Measurements from ENCODE around the gene GALNT10.

DNA sequence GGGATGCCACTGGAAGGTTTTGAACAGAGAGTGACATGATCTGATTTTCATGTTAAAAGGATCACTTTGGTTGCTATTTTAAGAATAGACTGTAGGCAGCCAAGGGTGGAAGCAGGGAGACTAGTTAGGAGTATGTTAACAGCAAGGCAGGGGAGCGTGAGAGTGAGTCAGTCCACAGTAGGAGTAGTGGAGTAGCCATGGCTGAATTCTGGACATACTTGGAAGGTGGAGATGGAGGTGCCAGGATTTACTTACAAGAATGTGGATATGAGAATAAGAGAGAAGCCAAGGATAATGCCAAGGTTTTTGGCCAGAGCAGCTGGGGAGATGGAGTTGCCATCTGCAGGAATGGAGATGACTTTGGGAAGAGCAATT, 118.8 kb downstream of the GALNT10 start:
- no peak for TF ChIP-seq EZH2 (IDR thresholded peaks at IDR 0.05)
- no peak for TF ChIP-seq POLR2AphosphoS5 (IDR thresholded peaks at IDR 0.05; ENCODE audit: borderline replicate concordance, low read depth, low read length)
- no peak for TF ChIP-seq FOXP2 (optimal IDR thresholded peaks at IDR 0.05; ENCODE audit: control extremely low read depth, extremely low read length, insufficient read depth)

Data from SK-N-MC (cell line).